Activated CD4-positive, alpha-beta T cell treated with anti-CD3 and anti-CD28 coated beads, Interleukin-2, amount 10 ng/mL, durations not matched to agents 24 days and 14 days (primary cell): ENCODE measurements around the gene CDK5. TPM values are rescaled to one million over a fixed set of nuclear protein-coding genes. Genes with fewer than 3 reads are reported as not detected.

ENCODE experiments used
- DNase-seq: peaks from one replicate; pipeline ENCODE4 v3.0.0; 2022
- H3K27ac Mint-ChIP-seq: one replicate; pipeline ENCODE4 v1.8.0; 2022; ENCODE audit warnings: mild to moderate bottlenecking, mixed read lengths
- H3K27me3 Mint-ChIP-seq: one replicate; pipeline ENCODE4 v1.8.0; 2022; ENCODE audit warnings: mixed read lengths
- H3K36me3 Mint-ChIP-seq: one replicate; pipeline ENCODE4 v1.8.0; 2022; ENCODE audit warnings: low read depth, mild to moderate bottlenecking, mixed read lengths
- H3K4me1 Mint-ChIP-seq: one replicate; pipeline ENCODE4 v1.8.0; 2021; ENCODE audit warnings: mixed read lengths
- H3K4me3 Mint-ChIP-seq: one replicate; pipeline ENCODE4 v1.8.0; 2022; ENCODE audit warnings: mild to moderate bottlenecking, moderate library complexity, mixed read lengths
- H3K9me3 Mint-ChIP-seq: one replicate; pipeline ENCODE4 v1.8.0; 2021; ENCODE audit warnings: mixed read lengths
- intact Hi-C: fragments of 100-400 bp; cut with micrococcal nuclease; formaldehyde crosslinking; loops from one replicate; pipeline ENCODE4 v1.15.1; 2023
- total RNA-seq: library from RNA; stranded (reverse); gene quantifications from 2 replicates; pipeline ENCODE4 v1.2.3, GENCODE V29; 2022

The CDK5 gene
- total RNA-seq, 1 donor from 2014 or later, result 26.8 TPM

GRCh38 chr7:151023232-151023631 lies 34.5 kb downstream of the CDK5 start:
- intact Hi-C loops, result no loop called here
- Mint-ChIP-seq H3K4me1 (peaks cover 19% of the 10 kb centered on the region), H3K4me3 (no peak overlapping the region), H3K27ac (no peak overlapping the region), H3K9me3 (no peaks in the 10 kb centered on the region), H3K27me3 (peaks cover 25% of the 10 kb centered on the region), H3K36me3 (peaks cover 4% of the 10 kb centered on the region)
- no peak for DNase-seq

DNA sequence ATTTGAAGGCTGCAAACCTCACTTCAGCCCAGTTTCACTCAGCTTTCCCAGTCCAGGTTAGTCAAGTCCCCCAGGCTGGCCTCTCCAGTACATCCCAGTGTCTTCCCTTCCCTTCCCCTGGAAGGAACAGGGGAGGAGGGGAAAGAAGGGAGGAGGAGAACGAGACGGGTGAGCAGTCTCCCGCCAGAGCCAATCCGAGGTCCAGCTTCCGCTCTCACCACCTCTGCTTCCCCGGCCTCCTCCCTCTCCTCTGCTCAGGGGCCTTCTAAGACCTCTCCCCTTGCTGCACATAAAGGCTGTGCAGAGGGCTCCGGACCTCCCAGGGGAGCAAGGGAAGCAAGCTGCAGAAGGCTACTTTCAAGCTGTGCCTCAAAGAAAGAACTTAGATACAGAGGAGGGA lies 37.5 kb downstream of the CDK5 start:
- Mint-ChIP-seq H3K4me3 (no peak overlapping the region), H3K27me3 (peaks cover 29% of the 10 kb centered on the region), H3K9me3 (no peaks in the 10 kb centered on the region), H3K27ac (peak overlapping the region; percentile 29), H3K4me1 (peaks cover 27% of the 10 kb centered on the region), H3K36me3 (peaks cover 5% of the 10 kb centered on the region)
- intact Hi-C loops, result no loop called here
- DNase-seq, result no peak

DNA sequence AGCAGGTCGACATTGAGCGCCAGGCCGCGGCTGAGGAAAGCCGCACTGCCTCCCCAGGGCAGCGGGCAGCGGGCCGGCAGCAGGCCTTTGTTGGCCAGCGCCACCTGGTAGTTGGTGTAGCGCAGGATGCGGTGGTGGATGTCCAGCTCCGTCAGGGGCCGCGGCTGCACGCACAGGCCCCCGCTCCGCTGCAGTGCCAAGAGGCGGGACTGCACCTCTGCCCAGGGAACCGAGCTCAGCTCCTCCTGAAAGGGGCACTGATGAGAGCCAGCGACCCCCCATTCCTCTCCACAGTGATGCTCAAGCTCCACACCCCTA lies 38.6 kb downstream of the CDK5 start:
- Mint-ChIP-seq H3K4me3 (peak overlapping the region; percentile 75), H3K27ac (peak overlapping the region; percentile 85), H3K36me3 (peaks cover 11% of the 10 kb centered on the region), H3K9me3 (no peaks in the 10 kb centered on the region), H3K4me1 (peaks cover 39% of the 10 kb centered on the region), H3K27me3 (peaks cover 27% of the 10 kb centered on the region)
- intact Hi-C loops, result loop anchor here (2.0 to 5.0 kb wide), 2 partner anchors 40 to 122 kb away; partner anchors contain the start of gene SLC4A2
- no peak for DNase-seq

GRCh38 chr7:151018421-151019129 lies 39.1 kb downstream of the CDK5 start:
- intact Hi-C loops, result loop anchor here (2.0 to 5.0 kb wide), 2 partner anchors 40 to 121 kb away; partner anchors contain the start of gene SLC4A2
- Mint-ChIP-seq H3K27ac (peak overlapping the region; percentile 93), H3K4me1 (peaks cover 41% of the 10 kb centered on the region), H3K27me3 (peaks cover 27% of the 10 kb centered on the region), H3K36me3 (peaks cover 11% of the 10 kb centered on the region), H3K4me3 (peak overlapping the region; percentile 86), H3K9me3 (no peaks in the 10 kb centered on the region)
- peak; percentile 80 for DNase-seq

DNA sequence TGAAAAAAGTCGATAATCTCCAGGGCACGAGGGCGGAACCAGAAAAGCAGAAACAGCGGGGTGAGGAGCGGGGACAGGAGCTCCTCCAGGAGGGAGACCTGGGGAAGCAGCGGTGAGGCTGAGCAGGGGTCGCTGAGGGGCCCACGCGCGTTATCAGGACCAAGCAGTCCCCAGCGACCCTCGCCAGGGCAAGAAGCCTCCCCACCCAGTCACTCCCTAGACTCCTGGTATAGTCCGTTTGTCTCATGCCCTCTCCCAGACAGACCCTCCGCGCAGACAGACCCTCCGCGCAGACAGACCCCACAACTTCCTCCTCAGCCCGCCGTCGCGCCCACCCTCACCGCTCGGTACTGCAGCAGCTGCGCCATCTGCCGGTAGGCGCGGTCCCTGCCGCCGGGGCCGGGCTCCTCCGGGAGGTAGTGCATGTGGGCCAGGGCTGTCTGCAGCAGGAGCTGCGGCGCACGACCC lies 39.7 kb downstream of the CDK5 start:
- Mint-ChIP-seq H3K36me3 (peaks cover 11% of the 10 kb centered on the region), H3K27ac (peak overlapping the region; percentile 93)
- intact Hi-C loops, result loop anchor here (2.0 to 5.0 kb wide), 2 partner anchors 41 to 121 kb away; partner anchors contain the start of gene SLC4A2

GRCh38 chr7:151017370-151017952 lies 40.2 kb downstream of the CDK5 start:
- Mint-ChIP-seq H3K36me3 (peaks cover 14% of the 10 kb centered on the region), H3K27ac (peak overlapping the region; percentile 93), H3K4me1 (peaks cover 49% of the 10 kb centered on the region), H3K4me3 (peak overlapping the region; percentile 86), H3K27me3 (peaks cover 27% of the 10 kb centered on the region), H3K9me3 (no peaks in the 10 kb centered on the region)
- intact Hi-C loops, result loop anchor here (5.0 kb wide), 1 partner anchor 120 kb away; no protein-coding TSS in a partner anchor
- no peak for DNase-seq

More for the DNA sequence above, 39.7 kb downstream of the CDK5 start:
- Mint-ChIP-seq H3K4me3 (peak overlapping the region; percentile 86), H3K4me1 (peaks cover 43% of the 10 kb centered on the region), H3K9me3 (no peaks in the 10 kb centered on the region), H3K27me3 (peaks cover 27% of the 10 kb centered on the region)
- peak; percentile 95 for DNase-seq

DNA sequence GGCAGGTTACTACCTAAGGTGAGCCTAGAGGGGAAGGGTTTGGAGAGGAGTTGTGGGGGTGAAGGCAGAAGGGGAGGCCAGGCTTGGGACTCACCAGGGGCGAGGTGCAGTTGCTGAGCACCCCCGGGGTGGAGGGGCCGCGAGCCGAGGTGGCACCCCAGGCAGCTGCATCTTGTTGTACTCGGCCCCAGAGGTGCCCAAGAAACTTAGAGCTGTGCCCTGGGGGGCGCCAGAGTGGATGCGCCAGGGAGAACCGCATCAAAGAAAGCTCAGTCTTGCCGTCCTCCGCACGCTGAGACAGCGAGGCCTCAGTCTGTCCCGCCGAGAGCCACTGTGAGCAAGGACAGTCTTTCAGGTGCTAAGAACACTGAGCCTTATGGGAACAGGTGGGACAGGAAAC lies 40.8 kb downstream of the CDK5 start:
- H3K4me3 Mint-ChIP-seq, result no peak overlapping the region
- peaks cover 16% of the 10 kb centered on the region for H3K36me3 Mint-ChIP-seq
- no peak for DNase-seq
- peak overlapping the region; percentile 93 for H3K27ac Mint-ChIP-seq
- no peaks in the 10 kb centered on the region for H3K9me3 Mint-ChIP-seq
- peaks cover 53% of the 10 kb centered on the region for H3K4me1 Mint-ChIP-seq
- intact Hi-C loops, result loop anchor here (5.0 kb wide), 1 partner anchor 120 kb away; no protein-coding TSS in a partner anchor
- H3K27me3 Mint-ChIP-seq, result peaks cover 27% of the 10 kb centered on the region

GRCh38 chr7:151016505-151016904 lies 41.2 kb downstream of the CDK5 start:
- no peak for DNase-seq
- Mint-ChIP-seq H3K27me3 (peaks cover 27% of the 10 kb centered on the region), H3K4me3 (no peak overlapping the region), H3K27ac (no peak overlapping the region), H3K36me3 (peaks cover 16% of the 10 kb centered on the region), H3K4me1 (peaks cover 57% of the 10 kb centered on the region), H3K9me3 (no peaks in the 10 kb centered on the region)
- intact Hi-C loops, result loop anchor here (5.0 kb wide), 1 partner anchor 119 kb away; no protein-coding TSS in a partner anchor

- Mint-ChIP-seq H3K4me3 (no peak overlapping the region), H3K9me3 (no peaks in the 10 kb centered on the region), H3K4me1 (peaks cover 61% of the 10 kb centered on the region), H3K36me3 (peaks cover 16% of the 10 kb centered on the region), H3K27me3 (peaks cover 24% of the 10 kb centered on the region), H3K27ac (no peak overlapping the region)
- intact Hi-C loops, result loop anchor here (5.0 kb wide), 1 partner anchor 119 kb away; no protein-coding TSS in a partner anchor
- no peak for DNase-seq
Measured at GRCh38 chr7:151015967-151016366, 41.7 kb downstream of the CDK5 start.

- Mint-ChIP-seq H3K27me3 (peaks cover 14% of the 10 kb centered on the region), H3K27ac (peak overlapping the region; percentile 96), H3K4me1 (peaks cover 71% of the 10 kb centered on the region), H3K36me3 (peaks cover 14% of the 10 kb centered on the region), H3K4me3 (peak overlapping the region; percentile 90), H3K9me3 (no peaks in the 10 kb centered on the region)
- intact Hi-C loops, result loop anchor here (5.0 kb wide), 3 partner anchors 38 to 118 kb away; partner anchors contain the start of genes FASTK, KCNH2 and TMUB1
- DNase-seq, result peak; percentile 82
Measured at GRCh38 chr7:151014950-151015349, 42.7 kb downstream of the CDK5 start.

GRCh38 chr7:151013733-151014497 lies 43.8 kb downstream of the CDK5 start:
- intact Hi-C loops, result loop anchor here (1.0 to 5.0 kb wide), 3 partner anchors 14 to 68 kb away; partner anchors contain the start of genes ABCB8, FASTK, KCNH2 and TMUB1

DNA sequence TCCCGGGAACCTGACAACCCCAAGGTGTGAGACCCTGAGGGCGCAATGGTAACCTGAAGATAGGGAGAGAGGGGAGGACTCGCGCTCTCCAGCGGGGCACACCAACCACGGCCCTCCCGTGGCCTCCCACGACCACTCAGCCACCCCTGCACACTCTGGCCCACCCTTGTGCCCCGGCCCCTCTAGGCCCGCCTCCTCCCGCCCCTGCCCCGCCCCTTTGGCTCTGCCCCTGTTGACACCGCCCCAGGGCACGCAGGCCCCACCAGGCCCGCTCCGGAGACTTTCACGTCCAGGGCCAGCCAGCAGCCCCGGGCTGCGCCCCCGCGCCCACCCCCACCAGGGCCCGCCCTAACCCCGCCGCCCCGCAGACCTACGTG lies 44.4 kb downstream of the CDK5 start:
- Mint-ChIP-seq H3K4me1 (peaks cover 69% of the 10 kb centered on the region), H3K27me3 (peaks cover 5% of the 10 kb centered on the region), H3K4me3 (peak overlapping the region; percentile 90), H3K9me3 (no peaks in the 10 kb centered on the region), H3K36me3 (peaks cover 12% of the 10 kb centered on the region), H3K27ac (peak overlapping the region; percentile 96)
- DNase-seq, result no peak
- intact Hi-C loops, result loop anchor here (1.0 to 5.0 kb wide), 3 partner anchors 15 to 69 kb away; partner anchors contain the start of genes ABCB8, FASTK, KCNH2 and TMUB1

More at GRCh38 chr7:151013733-151014497, 43.8 kb downstream of the CDK5 start:
- peak overlapping the region; percentile 90 for H3K4me3 Mint-ChIP-seq
- H3K36me3 Mint-ChIP-seq, result peaks cover 12% of the 10 kb centered on the region
- peak; percentile 97 for DNase-seq
- peaks cover 7% of the 10 kb centered on the region for H3K27me3 Mint-ChIP-seq
- H3K9me3 Mint-ChIP-seq, result no peaks in the 10 kb centered on the region
- peaks cover 68% of the 10 kb centered on the region for H3K4me1 Mint-ChIP-seq
- H3K27ac Mint-ChIP-seq, result peak overlapping the region; percentile 96

DNA sequence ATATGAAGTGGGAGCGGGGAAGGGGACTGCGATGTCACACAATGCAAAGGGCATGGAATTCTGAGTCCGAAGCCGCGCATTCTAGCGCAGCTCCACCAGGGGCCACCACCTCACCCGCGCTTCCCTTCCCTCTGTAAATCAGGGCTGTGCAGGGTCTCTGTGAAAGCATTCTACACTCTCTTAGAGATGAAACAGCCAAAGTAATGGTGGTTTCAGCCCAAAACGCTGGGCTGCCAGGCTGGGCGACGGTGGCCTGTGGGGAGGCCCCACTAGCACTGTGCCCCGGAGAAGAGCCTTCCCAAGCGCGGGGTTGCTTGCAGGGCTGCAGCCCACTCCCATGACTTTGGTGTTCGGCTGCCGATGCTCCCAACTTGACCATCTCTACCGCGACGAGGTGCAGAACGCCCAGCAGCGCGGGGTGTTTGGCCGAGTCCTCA lies 44.8 kb downstream of the CDK5 start:
- peak overlapping the region; percentile 88 for H3K27ac Mint-ChIP-seq
- H3K9me3 Mint-ChIP-seq, result no peaks in the 10 kb centered on the region
- no peak for DNase-seq

More for the DNA sequence above, 44.8 kb downstream of the CDK5 start:
- peaks cover 12% of the 10 kb centered on the region for H3K36me3 Mint-ChIP-seq
- peaks cover 3% of the 10 kb centered on the region for H3K27me3 Mint-ChIP-seq
- H3K4me1 Mint-ChIP-seq, result peaks cover 69% of the 10 kb centered on the region
- peak overlapping the region; percentile 67 for H3K4me3 Mint-ChIP-seq
- intact Hi-C loops, result loop anchor here (1.0 to 5.0 kb wide), 3 partner anchors 15 to 69 kb away; partner anchors contain the start of genes ABCB8, FASTK, KCNH2 and TMUB1
